Thoracic aorta (tissue), 2 donors: ENCODE measurements around the gene AFF1. TPM values are rescaled to one million over a fixed set of nuclear protein-coding genes. Genes with fewer than 3 reads are reported as not detected.
"Not testable (repeated sequence)": the region's sequence is repeated elsewhere in the genome, so short reads cannot be mapped to it uniquely, and the experiment has no call there.

Experiments
- ATAC-seq: fragments of 150-250 bp; one replicate; pipeline ENCODE4 v1.8.0; 2017; ENCODE audit warnings: low read depth; ENCODE audit not compliant: insufficient number of reproducible peaks, low FRiP score
- DNase-seq: peaks from one replicate; pipeline ENCODE4 v3.0.0-alpha.2; 2020; ENCODE audit warnings: low spot score
- H3K27ac ChIP-seq, 2 donors: fragments of 200-600 bp; sonication (generic); 1 replicate in 1 of 2; 2 replicates in 1 of 2; pipeline ENCODE4 v1.5.1; 2016; ENCODE audit warnings: mild to moderate bottlenecking in 2 of 2, moderate library complexity in 2 of 2
- H3K27me3 ChIP-seq: fragments of 200-600 bp; sonication (generic); replicated peaks from 2 replicates; pipeline ENCODE4 v1.6.0; 2016; ENCODE audit warnings: mild to moderate bottlenecking; ENCODE audit not compliant: insufficient read depth
- H3K36me3 ChIP-seq: fragments of 200-600 bp; sonication (generic); one replicate; pipeline ENCODE4 v1.5.1; 2016
- H3K4me1 ChIP-seq, 2 donors: fragments of 200-600 bp; sonication (generic); 1 replicate in 1 of 2; 2 replicates in 1 of 2; pipeline versions ENCODE4 v1.5.1 to v1.6.0; 2016; ENCODE audit warnings: low read depth in 2 of 2, mild to moderate bottlenecking in 1 of 2; ENCODE audit not compliant: control insufficient read depth in 1 of 2
- H3K4me3 ChIP-seq: fragments of 200-600 bp; sonication (generic); 2 replicates; pipeline ENCODE4 v1.5.1; 2016; ENCODE audit warnings: mild to moderate bottlenecking
- H3K9me3 ChIP-seq: fragments of 200-600 bp; sonication (generic); 2 replicates; pipeline ENCODE4 v1.5.1; 2016
- CTCF ChIP-seq: fragments of 200-600 bp; sonication (generic); IDR thresholded peaks from one replicate; pipeline ENCODE4 v1.5.1; 2019; ENCODE audit warnings: antibody characterized with exemption
- total RNA-seq, 2 donors: library from RNA; depleted of rRNA; stranded (reverse); fragments of >200 nt; gene quantifications; one replicate each; pipeline versions ENCODE4 v1.1.0 to v1.2.3, GENCODE V29; 2016

AFF1 gene
- total RNA-seq, 2 donors from 2014 or later = 51.9 to 93.2 TPM

GRCh38 chr4:87079967-87080366, 145.2 kb downstream of the AFF1 start:
- H3K4me1 ChIP-seq = peaks cover 46 to 74% of the 10 kb centered on the region in 2 donors
- TF ChIP-seq CTCF = no peak
- no peak for DNase-seq

GRCh38 chr4:87080462-87080861, 145.7 kb downstream of the AFF1 start:
- ATAC-seq = no peak
- no peak for TF ChIP-seq CTCF
- Histone ChIP-seq H3K36me3 (no peaks in the 10 kb centered on the region), H3K4me1 (peaks cover 46 to 74% of the 10 kb centered on the region in 2 donors), H3K27ac (peak overlapping the region; percentile 49 to 69), H3K9me3 (no peaks in the 10 kb centered on the region), H3K4me3 (no peak overlapping the region), H3K27me3 (no peaks in the 10 kb centered on the region)
- no peak for DNase-seq

More at GRCh38 chr4:87079967-87080366, 145.2 kb downstream of the AFF1 start:
- H3K4me3 ChIP-seq = no peak overlapping the region
- ATAC-seq = no peak
- no peaks in the 10 kb centered on the region for H3K36me3 ChIP-seq
- no peaks in the 10 kb centered on the region for H3K27me3 ChIP-seq
- H3K9me3 ChIP-seq = no peaks in the 10 kb centered on the region
- H3K27ac ChIP-seq = peak overlapping the region; percentile 49 to 69

DNA sequence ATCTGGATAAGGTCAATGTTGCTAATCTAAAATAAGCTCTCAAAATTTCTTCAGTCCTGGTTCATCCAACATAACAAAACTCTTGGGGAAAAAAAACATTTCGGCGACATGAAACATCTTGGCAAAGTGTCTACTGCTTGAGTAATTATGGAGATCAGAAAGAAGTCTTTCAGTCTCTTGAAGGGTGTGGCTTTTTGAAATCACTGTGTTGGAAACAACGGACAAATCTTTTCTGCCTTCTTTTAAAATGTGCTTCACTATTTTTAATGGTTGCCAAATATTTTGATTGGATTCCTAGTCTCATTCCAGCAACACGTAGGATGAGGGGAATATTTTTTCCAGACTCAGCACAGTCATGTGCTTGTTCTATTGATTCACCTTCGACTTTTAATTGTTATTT, 147.0 kb downstream of the AFF1 start:
- no peak for ATAC-seq
- Histone ChIP-seq H3K36me3 (no peaks in the 10 kb centered on the region), H3K4me1 (peaks cover 43 to 68% of the 10 kb centered on the region in 2 donors), H3K4me3 (peak overlapping the region; percentile 37), H3K27me3 (no peaks in the 10 kb centered on the region), H3K27ac (peak overlapping the region; percentile 46 to 69), H3K9me3 (no peaks in the 10 kb centered on the region)
- DNase-seq = no peak
- TF ChIP-seq CTCF = no peak

GRCh38 chr4:87085732-87086131, 150.9 kb downstream of the AFF1 start:
- not testable (repeated sequence) for H3K9me3 ChIP-seq, H3K4me3 ChIP-seq, DNase-seq, H3K27me3 ChIP-seq, H3K27ac ChIP-seq, H3K36me3 ChIP-seq, ATAC-seq
- peaks cover 15 to 33% of the 10 kb centered on the region in 2 donors for H3K4me1 ChIP-seq

DNA sequence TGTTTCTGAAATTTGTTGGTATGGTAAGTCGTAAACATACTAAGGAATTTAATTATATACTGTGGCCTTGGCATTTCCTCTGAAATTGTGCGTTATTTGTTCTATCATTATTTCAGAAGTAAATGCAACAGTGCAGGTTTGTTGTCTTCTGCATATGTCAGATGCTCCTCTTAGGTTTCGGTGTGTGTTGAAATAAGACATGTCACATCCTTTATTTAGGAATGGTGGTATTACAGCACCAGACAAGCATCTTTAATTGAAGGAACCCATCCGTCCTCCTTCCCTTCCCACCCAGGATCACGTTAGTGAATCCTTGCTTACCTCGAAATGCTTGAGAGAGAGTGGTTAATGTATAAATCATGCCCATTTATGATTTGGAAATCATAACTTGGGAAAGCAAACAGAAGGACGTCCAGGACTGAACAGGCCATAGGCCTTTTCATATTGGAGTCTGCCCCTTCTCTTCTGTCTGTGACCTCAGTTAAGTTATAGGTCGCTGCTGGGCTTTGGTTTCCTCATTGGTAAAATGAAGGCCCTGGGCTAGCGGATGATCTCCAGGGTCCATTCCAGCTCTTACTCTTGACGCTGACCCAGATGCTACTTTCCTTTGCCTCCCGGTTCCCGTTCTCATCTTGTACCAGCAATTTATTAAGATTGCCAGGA, 151.5 kb downstream of the AFF1 start:
- ATAC-seq (no peak), DNase-seq (no peak)
- Histone ChIP-seq H3K27me3 (no peaks in the 10 kb centered on the region), H3K4me3 (no peak overlapping the region), H3K27ac (no peak overlapping the region), H3K36me3 (peaks cover 9% of the 10 kb centered on the region), H3K9me3 (no peaks in the 10 kb centered on the region), H3K4me1 (peaks cover 12 to 27% of the 10 kb centered on the region in 2 donors)
- TF ChIP-seq CTCF = no peak

DNA sequence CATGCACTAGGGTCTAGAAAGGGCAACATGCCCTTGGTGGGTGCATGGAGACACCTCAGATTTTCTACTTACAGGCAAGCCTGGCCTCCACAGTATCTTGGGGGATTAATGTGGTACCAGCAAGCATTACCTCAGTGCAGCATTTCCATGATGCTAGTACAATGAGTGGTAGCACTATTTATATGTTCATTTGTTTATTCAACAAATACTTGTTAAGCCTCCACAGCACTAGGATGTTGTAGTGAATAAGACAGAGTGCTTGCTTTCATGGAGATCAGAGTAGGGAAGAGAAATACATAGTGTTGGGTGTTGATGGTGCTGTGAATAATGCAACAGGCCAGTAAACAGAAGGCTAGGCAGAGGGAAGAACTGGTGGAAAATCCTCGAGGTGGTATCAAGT, 152.2 kb downstream of the AFF1 start:
- no peak for DNase-seq
- no peak overlapping the region for H3K27ac ChIP-seq
- peaks cover 9% of the 10 kb centered on the region for H3K36me3 ChIP-seq
- no peaks in the 10 kb centered on the region for H3K27me3 ChIP-seq
- no peak for ATAC-seq
- TF ChIP-seq CTCF = no peak
- peaks cover 9 to 20% of the 10 kb centered on the region in 2 donors for H3K4me1 ChIP-seq
- no peaks in the 10 kb centered on the region for H3K9me3 ChIP-seq
- no peak overlapping the region for H3K4me3 ChIP-seq
